Measurements from ENCODE around the gene RUFY3. TPM values are rescaled to one million over a fixed set of nuclear protein-coding genes. Genes with fewer than 3 reads are reported as not detected.
A peak's percentile ranks its signal among the peaks of the same experiment; 100 is the strongest.

RUFY3 gene
- total and polyA plus RNA-seq, 2 of the 4 experiments (the other 2 are of a cell fraction) = 19.6 to 28.9 TPM

DNA sequence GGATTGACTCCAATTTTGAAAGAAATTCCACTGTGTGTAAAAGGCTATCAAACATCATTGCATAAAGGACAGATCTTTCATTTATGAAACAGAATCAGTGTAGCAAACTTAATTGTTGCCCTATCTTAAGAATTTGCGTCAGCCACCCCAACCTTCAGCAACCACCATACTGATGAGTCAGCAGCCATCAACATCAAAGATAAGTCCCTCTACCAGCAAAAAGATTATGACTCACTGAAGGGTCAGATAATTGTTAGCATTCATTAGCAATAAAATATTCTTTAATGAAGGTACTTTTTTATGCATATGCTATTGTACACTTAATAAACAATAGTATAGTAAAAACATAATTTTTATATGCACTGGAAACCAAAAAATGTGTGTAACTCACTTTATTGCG lies 133.7 kb downstream of the RUFY3 start:
- WGBS, 2 experiments (ENCODE audit: extremely low coverage in 2 of 2, insufficient read length in 1 of 2) = no CpG with 5 or more reads among the region's 2 CpGs
- dilution Hi-C loops (cut with HindIII; ENCODE audit: low sequenced_read_pairs, unreplicated experiment) (no loop called here), in situ Hi-C loops (cut with MboI; ENCODE audit: low sequenced_read_pairs) (no loop called here), intact Hi-C loops (cut with micrococcal nuclease) (no loop called here)
- H4K5ac ChIP-seq (ENCODE audit: low read depth, low read length) = no peak overlapping the region
- no peak overlapping the region for H3K4me3 ChIP-seq (ENCODE audit: insufficient read depth, low read depth, low read length)
- no peak overlapping the region for H4K8ac ChIP-seq (ENCODE audit: low read depth in 2 of 2, low read length in 2 of 2)
- no TSS peak for BruUV-seq (replicated peaks)
- no peak overlapping the region for H3K9ac ChIP-seq (ENCODE audit: low read depth, low read length)
- TF ChIP-seq, protein P1, sequence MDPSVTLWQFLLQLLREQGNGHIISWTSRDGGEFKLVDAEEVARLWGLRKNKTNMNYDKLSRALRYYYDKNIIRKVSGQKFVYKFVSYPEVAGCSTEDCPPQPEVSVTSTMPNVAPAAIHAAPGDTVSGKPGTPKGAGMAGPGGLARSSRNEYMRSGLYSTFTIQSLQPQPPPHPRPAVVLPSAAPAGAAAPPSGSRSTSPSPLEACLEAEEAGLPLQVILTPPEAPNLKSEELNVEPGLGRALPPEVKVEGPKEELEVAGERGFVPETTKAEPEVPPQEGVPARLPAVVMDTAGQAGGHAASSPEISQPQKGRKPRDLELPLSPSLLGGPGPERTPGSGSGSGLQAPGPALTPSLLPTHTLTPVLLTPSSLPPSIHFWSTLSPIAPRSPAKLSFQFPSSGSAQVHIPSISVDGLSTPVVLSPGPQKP (IDR thresholded peaks at IDR 0.05; ENCODE audit: borderline replicate concordance, low read depth, low read length) = no peak
- no peak for TF ChIP-seq NFE2L2 (IDR thresholded peaks at IDR 0.05; ENCODE audit: low read depth, low read length)
- no peak for TF ChIP-seq FOS (IDR thresholded peaks at IDR 0.05; ENCODE audit: low read depth, low read length)
- TF ChIP-seq, protein P2, sequence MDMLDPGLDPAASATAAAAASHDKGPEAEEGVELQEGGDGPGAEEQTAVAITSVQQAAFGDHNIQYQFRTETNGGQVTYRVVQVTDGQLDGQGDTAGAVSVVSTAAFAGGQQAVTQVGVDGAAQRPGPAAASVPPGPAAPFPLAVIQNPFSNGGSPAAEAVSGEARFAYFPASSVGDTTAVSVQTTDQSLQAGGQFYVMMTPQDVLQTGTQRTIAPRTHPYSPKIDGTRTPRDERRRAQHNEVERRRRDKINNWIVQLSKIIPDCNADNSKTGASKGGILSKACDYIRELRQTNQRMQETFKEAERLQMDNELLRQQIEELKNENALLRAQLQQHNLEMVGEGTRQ (IDR thresholded peaks at IDR 0.05; ENCODE audit: low read depth, low read length) = no peak
- no peak for TF ChIP-seq POLR2A (IDR thresholded peaks at IDR 0.05; ENCODE audit: low read depth, low read length)
- TF ChIP-seq RAD21 (IDR thresholded peaks at IDR 0.05; ENCODE audit: low read length) = no peak
- TF ChIP-seq MAFK (IDR thresholded peaks at IDR 0.05; ENCODE audit: low read depth, low read length) = peak; percentile 75
- no peak overlapping the region for H3K23ac ChIP-seq (ENCODE audit: low read depth, low read length)
- no peak overlapping the region for H3K18ac ChIP-seq (ENCODE audit: low read depth, low read length)
- H3K56ac ChIP-seq (ENCODE audit: extremely low read depth, insufficient read depth, low read length) = no peak overlapping the region
- H3K27ac ChIP-seq (ENCODE audit: insufficient read depth, low read length) = no peak overlapping the region
- no peak overlapping the region for H4K91ac ChIP-seq (ENCODE audit: insufficient read depth, low read depth, low read length)
- H2AK5ac ChIP-seq (ENCODE audit: low read depth, low read length) = no peak overlapping the region
- POLR2A ChIA-PET (ENCODE audit: unreplicated experiment) = no interaction called here
- no peaks in the 10 kb centered on the region for H3K4me1 ChIP-seq (ENCODE audit: control insufficient read depth, insufficient read depth, low read length)
- H2BK5ac ChIP-seq (ENCODE audit: low read depth, low read length, poor library complexity, severe bottlenecking) = no peak overlapping the region
- no peak overlapping the region for H3K14ac ChIP-seq (replicated peaks; ENCODE audit: low read depth, low read length)
- CTCF ChIA-PET = no interaction called here
- H3K9me1 ChIP-seq (ENCODE audit: insufficient read depth, low read length) = no peaks in the 10 kb centered on the region
- no peak overlapping the region for H2AK9ac ChIP-seq (replicated peaks; ENCODE audit: low read depth, low read length, poor library complexity)
- no peak overlapping the region for H2BK20ac ChIP-seq (ENCODE audit: low read depth, low read length)
- H3K27me3 ChIP-seq (ENCODE audit: control insufficient read depth, insufficient read depth, low read length) = no peaks in the 10 kb centered on the region
- H3K9me3 ChIP-seq (ENCODE audit: control insufficient read depth, insufficient read depth, low read length) = no peaks in the 10 kb centered on the region
- ATAC-seq (ENCODE audit: low read depth) = no peak
- H3K4me2 ChIP-seq (ENCODE audit: low read depth, low read length) = no peak overlapping the region
- H3K79me1 ChIP-seq (ENCODE audit: low read depth in 1 of 2, low read length in 2 of 2) = no peaks in the 10 kb centered on the region
- no peak overlapping the region for H2AFZ ChIP-seq (replicated peaks; ENCODE audit: low read length, poor library complexity)
- H4K20me1 ChIP-seq (ENCODE audit: insufficient read depth, low read length) = no peaks in the 10 kb centered on the region
- no peak overlapping the region for H2BK120ac ChIP-seq (ENCODE audit: low read depth, low read length)
- no peaks in the 10 kb centered on the region for H3K36me3 ChIP-seq (ENCODE audit: control insufficient read depth, insufficient read depth, low read length)
- H2BK15ac ChIP-seq (ENCODE audit: low read depth, low read length) = no peak overlapping the region
- no peak for DNase-seq
- no peak overlapping the region for H3K4ac ChIP-seq (ENCODE audit: low read depth, low read length)

Small RNA genes within 50 kb of the gene (microRNA-seq; reads per million reads assigned to microRNA genes)
- gene RF00026 (ENCODE audit: insufficient read depth, insufficient read length) (not detected), gene RNU6-520P (ENCODE audit: insufficient read depth, insufficient read length) (not detected), gene RNU6-784P (ENCODE audit: insufficient read depth, insufficient read length) (not detected), gene RNU6-891P (ENCODE audit: insufficient read depth, insufficient read length) (not detected)

Small RNA genes within 50 kb of the gene (small RNA-seq; reads per million reads assigned to genes)
- 0 reads per million in 5 experiments for gene RF00026
- 0 reads per million in 5 experiments for gene RNU6-520P
- gene RNU6-784P = 0.42 to 163 (median 1.2) reads per million in 5 experiments
- gene RNU6-891P = 0 to 1.8 (median 0) reads per million in 5 experiments

Other genes starting within 250 kb of the RUFY3 start
- gene MUC7, start 249.8 kb upstream of the RUFY3 start, total RNA-seq (2012; rRNA removed) = not detected in 2 replicates
- gene MUC7, start 249.8 kb upstream of the RUFY3 start, polyA plus RNA-seq (2012; rRNA removed) = not detected in 2 replicates
- not detected in 2 replicates for gene AMTN, start 203.4 kb upstream of the RUFY3 start, total RNA-seq (2012; rRNA removed)
- gene AMTN, start 203.4 kb upstream of the RUFY3 start, polyA plus RNA-seq (2012; rRNA removed) = not detected in 2 replicates
- not detected in 2 replicates for gene AMBN, start 129.7 kb upstream of the RUFY3 start, total RNA-seq (2012; rRNA removed)
- not detected in 2 replicates for gene AMBN, start 129.7 kb upstream of the RUFY3 start, polyA plus RNA-seq (2012; rRNA removed)
- under 0.01 and 0.28 TPM in 2 replicates for gene ENAM, start 93.2 kb upstream of the RUFY3 start, total RNA-seq (2012; rRNA removed)
- 0.01 and 0.10 TPM in 2 replicates for gene ENAM, start 93.2 kb upstream of the RUFY3 start, polyA plus RNA-seq (2012; rRNA removed)
- 0.72 and 0.83 TPM in 2 replicates for gene JCHAIN, start 55.5 kb upstream of the RUFY3 start, total RNA-seq (2012; rRNA removed)
- gene JCHAIN, start 55.5 kb upstream of the RUFY3 start, polyA plus RNA-seq (2012; rRNA removed) = 0.49 and 0.86 TPM in 2 replicates
- gene UTP3, start 33.4 kb upstream of the RUFY3 start, total RNA-seq (2012; rRNA removed) = 14.9 and 26.1 TPM in 2 replicates
- gene UTP3, start 33.4 kb upstream of the RUFY3 start, polyA plus RNA-seq (2012; rRNA removed) = 29.8 and 30.7 TPM in 2 replicates
- gene GRSF1, start 117.9 kb downstream of the RUFY3 start, total RNA-seq (2012; rRNA removed) = 67.7 and 107 TPM in 2 replicates
- 58.3 and 71.5 TPM in 2 replicates for gene GRSF1, start 117.9 kb downstream of the RUFY3 start, polyA plus RNA-seq (2012; rRNA removed)
- gene MOB1B, start 180.4 kb downstream of the RUFY3 start, total RNA-seq (2012; rRNA removed) = 5.7 and 15.0 TPM in 2 replicates
- gene MOB1B, start 180.4 kb downstream of the RUFY3 start, polyA plus RNA-seq (2012; rRNA removed) = 5.2 and 6.8 TPM in 2 replicates

Data from IMR-90 (cell line).